Stimulated activated CD4-positive, alpha-beta T cell treated with anti-CD3 and anti-CD28 coated beads, Interleukin-12 subunit alpha, Interleukin-12 subunit beta, amount 100 ng/mL, for 24 hours (primary cell): ENCODE measurements around the gene YEATS4.

Experiments
- DNase-seq, 2 experiments: peaks; one replicate each; pipeline ENCODE4 v3.0.0-alpha.2; 2020; ENCODE audit warnings: low read depth in 2 of 2

The YEATS4 gene

DNA sequence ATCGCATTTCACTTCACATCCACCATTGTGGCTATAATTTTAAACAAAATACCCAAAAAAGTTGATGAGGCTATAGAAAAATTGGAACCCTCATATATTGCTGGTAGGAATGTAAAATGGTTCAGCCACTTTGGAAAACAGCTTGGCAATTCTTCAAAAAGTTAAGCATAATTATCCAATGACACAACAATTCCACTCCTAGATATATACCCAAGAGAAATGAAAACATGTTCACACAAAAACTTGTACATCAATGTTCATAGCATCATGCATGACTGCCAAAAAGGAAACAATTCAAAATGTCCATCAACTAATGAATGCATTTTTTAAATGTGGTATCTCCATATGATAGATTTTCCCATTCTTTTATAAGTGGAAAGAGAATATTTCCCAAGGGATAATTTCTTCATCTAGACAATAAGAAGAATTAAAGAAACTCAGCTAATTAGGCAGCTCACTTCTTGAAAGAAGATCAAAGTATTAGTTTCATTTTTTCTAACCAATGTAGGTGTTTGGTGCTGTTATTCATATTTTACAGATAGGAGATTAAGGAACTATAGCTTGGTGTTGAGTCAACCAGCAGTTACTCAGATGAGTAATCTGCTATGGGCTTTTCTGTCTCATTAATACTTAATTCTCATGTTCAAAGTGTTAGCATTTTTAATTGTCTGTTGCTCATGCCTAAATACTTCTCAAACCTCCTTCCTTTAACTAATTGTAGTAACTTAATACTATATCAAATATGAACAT lies 32.8 kb downstream of the YEATS4 start:
- no peak for DNase-seq

DNA sequence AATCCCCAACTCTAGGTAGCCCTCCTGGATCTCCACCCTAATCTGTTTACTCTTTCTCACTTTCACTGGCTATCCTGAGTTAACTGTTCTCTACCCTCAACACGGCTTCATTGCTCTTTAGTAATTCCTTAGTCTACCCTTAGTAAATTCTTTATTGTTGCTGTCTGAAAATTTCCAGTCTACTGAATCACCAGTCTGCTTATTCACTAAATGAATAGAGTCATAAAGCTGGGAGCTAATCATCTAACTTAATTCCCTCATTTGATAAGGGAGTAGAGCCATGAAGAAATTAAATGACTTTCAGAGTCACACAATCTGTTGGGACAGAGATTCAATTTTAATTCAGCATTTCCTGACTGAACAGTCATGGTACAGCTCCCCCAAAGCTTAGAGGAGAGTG lies 36.5 kb downstream of the YEATS4 start:
- DNase-seq, result no peak

DNA sequence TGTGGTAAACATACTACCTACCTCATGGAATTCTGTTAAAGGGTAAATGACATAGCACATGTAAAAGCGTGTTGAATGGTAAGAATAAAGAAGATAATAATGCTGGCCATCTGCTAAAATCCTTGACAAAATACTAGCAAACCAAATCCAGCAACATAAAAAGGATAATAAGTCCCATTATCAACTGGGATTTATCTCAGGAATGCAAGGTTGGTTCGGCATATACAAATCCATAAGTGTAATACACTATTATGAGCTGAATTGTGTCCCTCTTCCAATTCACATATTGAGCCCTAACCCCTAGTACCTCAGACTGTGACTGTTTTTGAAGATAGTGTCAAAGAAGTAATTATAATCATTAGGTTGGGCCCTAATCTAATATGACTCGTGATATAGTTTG lies 37.4 kb downstream of the YEATS4 start:
- no peak for DNase-seq

- DNase-seq, result no peak
These were observed 38.4 kb downstream of the YEATS4 start for GRCh38 chr12:69397978-69398377.

DNA sequence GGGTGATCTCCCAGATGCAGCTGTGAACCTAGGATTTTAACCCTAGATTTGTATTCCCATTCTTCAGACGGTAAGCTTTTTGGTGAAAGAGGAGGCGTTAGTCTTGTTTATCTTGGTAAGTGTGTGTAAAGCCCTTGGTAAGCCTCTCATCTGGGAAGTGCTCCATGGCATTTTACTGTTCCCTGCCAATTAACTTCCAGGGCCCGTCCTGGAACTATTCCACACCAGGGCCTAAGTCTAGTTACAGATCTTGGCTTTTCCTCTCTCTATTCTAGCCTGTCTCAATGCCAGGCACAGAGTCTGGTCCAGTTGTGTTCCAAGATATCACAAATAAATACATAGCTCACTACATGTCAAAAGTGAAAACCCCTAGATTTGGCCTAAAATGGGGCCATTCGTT lies 42.4 kb downstream of the YEATS4 start:
- no peak for DNase-seq

- DNase-seq, result no peak
These were observed 45.5 kb downstream of the YEATS4 start for GRCh38 chr12:69404851-69405565.

GRCh38 chr12:69405566-69405865 lies 46.0 kb downstream of the YEATS4 start:
- no peak for DNase-seq

DNA sequence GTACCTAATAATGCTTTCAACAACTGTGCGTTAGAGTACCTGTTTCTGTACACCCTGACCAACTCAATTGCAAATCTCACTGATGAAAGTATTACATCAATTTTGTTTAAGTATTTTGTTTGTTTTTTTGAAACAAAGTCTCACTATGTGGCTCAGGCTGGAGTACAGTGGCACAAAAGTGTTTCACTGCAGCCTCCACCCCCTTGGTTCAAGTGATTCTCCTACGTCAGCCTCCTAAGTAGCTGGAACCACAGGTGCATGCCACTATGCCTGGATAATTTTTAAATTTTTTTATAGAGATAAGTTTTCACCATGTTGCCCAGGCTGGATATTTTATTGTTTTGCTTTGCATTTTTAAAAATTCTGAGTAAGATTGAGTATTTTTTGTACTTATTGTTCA lies 46.7 kb downstream of the YEATS4 start:
- DNase-seq, result no peak

DNA sequence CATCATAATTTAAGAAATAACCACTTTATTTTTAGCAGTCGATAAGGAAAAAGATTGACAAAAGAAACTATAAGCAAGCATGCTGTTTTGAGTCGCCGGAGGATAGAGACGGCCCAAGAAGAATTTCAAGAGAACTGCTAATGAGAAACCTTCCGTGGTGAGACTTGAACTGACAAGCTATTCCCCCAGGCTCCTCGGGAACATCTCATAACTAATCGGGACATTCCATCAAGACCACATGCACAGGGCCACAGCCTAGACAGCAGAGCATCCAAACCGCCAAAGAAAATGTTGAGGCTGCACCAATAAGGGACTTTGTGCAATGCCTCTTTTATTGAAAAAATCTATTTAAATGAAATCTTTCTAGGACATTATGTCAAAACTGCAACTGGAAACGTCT lies 51.0 kb downstream of the YEATS4 start:
- DNase-seq, result no peak

GRCh38 chr12:69412655-69413054 lies 53.1 kb downstream of the YEATS4 start:
- no peak for DNase-seq

GRCh38 chr12:69415471-69416275 lies 56.1 kb downstream of the YEATS4 start:
- no peak for DNase-seq

DNA sequence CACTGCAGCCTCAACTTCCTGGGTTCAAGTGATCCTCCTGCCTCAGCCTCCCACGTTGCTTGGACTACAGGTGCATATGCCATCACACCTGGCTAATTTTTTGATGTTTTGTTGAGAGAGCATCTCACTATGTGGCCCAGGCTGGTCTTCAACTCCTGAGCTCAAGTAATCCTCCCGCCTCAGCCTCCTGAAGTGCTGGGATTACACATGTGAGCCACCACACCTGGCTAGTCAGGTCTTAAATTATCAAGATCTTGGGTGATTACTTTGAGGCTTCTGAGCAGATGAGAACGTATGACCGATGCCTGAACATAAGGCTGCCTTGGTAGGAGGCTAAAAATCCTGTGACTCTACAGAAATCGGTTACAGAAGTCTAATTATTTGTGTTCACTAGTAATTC lies 57.7 kb downstream of the YEATS4 start:
- no peak for DNase-seq

DNA sequence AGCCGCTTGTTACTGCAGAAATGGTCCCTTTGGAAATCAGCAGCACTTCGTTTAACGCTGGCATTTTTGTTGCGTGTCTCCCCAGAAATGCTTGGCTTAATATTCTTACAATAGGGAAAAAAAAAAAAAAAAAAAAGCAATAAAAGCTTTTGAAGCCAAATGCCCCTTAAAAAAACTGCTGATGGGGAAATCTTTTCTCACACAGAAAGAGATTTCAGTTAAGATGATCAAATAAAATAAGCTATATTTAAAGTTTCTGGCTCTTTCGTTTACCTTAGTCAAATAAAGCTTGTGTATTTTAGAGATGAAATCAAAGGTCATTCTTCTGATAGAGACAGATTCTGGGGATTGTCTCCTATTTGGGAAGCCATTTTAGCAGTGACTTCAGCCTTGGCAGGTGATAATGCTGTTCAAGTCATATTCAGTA lies 58.2 kb downstream of the YEATS4 start:
- no peak for DNase-seq

- no peak for DNase-seq
These were observed 60.2 kb downstream of the YEATS4 start for GRCh38 chr12:69419701-69420100.

- DNase-seq, result no peak
These were observed 62.0 kb downstream of the YEATS4 start for GRCh38 chr12:69421548-69421947.

DNA sequence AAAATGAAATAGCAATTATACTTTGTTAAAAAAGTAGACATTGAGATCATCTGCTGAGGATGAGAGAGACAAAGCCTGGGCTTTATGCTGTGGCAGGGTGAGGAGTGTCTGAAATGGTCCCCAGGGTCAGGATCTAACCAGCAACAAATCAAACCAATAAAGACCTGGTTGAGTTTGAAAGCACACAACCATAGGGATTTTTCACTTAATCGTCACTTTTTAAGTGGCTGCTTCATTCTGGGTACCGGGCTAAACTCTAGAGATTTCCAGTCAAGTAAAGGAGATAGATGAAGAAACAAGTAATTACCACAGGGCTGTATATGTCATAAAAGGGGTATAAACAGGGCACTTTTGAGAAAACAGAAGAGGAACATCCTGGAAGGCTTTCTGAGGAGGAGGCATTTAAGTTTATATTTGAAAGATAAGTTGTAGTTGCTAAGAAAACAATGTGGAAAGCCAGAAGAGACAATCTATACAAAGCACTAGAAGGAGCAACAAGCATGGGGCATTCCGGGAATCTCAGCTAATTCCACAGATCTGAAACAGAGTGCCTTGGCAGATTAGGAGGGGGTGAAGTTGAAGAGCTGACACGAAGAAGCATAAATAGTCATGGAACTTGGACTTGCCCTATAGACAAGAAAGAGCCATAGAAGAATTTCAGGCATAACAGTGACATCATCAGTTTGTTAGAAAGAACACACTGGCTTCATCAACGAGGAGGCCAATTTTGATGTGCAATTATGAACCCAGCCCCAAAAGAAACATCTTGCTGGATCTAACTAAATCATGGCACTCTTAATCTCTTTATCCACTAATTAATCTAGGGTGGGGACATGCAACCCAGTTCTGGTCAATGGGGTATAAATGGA lies 63.7 kb downstream of the YEATS4 start:
- no peak for DNase-seq

- DNase-seq, result no peak
These were observed 65.9 kb downstream of the YEATS4 start for GRCh38 chr12:69425417-69425816.

- no peak for DNase-seq
These were observed 69.0 kb downstream of the YEATS4 start for GRCh38 chr12:69428351-69429073.

- no peak for DNase-seq
These were observed 71.5 kb downstream of the YEATS4 start for GRCh38 chr12:69430942-69431590.

DNA sequence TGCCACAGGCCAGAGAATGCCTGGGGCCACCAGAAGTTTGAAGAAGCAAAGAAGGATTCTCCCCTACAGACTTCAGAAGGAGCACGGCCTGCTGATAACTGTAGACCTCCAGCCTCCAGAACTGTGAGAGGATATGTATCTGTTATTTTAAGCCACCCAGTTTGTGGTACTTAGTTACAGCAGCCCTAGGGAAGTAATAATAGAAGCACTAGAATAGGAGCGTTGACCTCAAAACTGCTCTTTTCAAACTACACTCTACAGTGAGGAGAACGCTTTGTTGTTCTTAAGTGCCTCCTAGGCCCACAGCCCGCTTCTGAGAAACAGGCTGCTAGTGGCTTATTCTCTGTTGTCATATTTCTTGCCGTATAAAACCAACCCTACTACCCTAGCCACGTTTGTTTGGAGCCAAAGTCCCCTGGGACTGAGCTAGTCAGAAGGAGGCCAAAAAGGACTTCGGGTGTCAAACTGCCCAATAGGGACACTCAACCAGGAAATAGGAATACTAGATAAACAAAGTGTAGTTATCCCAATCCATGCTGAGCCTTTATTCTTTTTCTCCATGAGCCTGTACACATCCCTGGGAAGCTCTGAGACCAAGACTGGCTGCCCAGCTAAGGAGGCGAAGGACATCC lies 72.2 kb downstream of the YEATS4 start:
- no peak for DNase-seq
